ENCODE results near the gene HAAO.

Gene HAAO

DNA sequence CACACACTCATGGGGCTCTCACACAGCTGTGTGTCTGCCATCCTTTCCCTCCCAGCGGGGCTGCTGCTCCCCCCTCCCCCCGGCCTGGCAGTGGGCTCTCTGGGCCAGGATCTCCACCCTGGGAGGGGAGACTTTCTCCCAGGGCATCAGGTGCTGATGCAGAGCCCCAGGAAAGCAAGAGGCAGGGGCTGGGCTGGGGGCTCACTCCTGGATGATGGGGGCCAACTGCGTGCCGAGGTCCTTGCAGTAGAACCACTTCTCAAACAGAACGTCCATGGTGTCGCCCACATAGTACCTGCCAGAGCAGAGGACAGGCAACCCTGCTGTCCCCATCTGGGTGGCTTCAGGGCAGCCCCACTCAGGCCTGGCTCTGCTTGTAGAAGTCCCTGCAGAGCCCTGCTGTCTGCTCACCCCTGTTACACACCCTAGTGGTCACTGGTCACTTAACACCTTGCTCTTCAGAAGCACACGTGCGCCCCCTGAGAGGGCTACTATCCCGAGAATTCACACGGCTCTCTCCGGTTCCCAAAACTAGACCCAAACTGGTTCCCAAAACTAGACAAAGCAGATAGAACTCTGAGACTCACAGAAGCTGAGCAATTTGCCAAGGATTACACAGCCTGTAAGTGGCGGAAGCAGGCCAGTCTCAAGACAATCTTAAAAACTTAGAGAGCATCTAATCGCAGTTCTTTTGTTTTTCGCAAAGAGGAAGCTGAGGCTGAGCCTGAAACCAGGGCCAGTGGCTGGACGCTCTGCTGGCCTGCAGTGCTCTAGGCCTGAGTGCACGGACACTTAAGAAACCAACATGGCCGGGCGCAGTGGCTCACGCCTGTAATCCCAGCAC lies 21.9 kb downstream of the HAAO start:
- no peak overlapping the region for H3K27ac Mint-ChIP-seq
- peaks cover 8% of the 10 kb centered on the region for H3K4me1 Mint-ChIP-seq (ENCODE audit: low read depth)
- H3K36me3 Mint-ChIP-seq: no peaks in the 10 kb centered on the region
- H3K27me3 Mint-ChIP-seq: no peaks in the 10 kb centered on the region
- H3K9me3 Mint-ChIP-seq (ENCODE audit: low read depth): no peaks in the 10 kb centered on the region
- no peak overlapping the region for H3K4me3 Mint-ChIP-seq

DNA sequence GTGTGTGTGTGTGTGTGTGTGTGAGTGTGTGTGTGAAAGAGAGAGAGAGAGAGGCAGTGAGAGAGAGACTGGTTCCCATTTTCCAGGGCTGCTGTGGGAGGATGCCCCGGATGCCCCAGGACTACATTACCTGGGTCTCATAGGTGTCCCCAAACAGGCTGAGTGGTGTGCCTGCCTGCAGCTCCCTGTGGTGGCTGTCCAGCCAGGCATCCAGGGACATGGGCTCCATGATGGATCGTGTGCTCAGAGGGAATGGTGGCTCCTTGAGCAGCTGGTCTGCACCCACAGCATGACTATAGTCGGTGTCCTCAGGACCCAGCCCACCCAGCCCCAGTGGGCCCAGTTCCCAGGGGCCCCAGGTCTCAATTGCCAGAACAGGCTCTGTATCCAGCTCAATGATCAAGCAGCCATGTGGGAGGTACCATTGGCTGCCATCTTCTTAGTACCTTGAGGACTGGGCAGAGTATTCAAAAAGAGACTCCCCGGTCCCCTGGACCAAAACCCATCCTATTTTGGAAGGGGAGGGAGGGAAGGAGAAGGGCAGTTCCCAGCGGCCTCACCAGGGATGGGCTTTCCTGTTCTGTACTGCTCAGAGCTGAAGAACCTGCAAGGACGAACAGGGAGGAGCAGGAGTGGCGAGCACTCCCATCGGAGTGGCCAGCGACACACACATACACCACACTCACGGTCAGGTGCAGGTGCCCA lies 22.6 kb downstream of the HAAO start:
- no peak overlapping the region for H3K4me3 Mint-ChIP-seq
- no peaks in the 10 kb centered on the region for H3K9me3 Mint-ChIP-seq (ENCODE audit: low read depth)
- peaks cover 2% of the 10 kb centered on the region for H3K4me1 Mint-ChIP-seq (ENCODE audit: low read depth)
- no peaks in the 10 kb centered on the region for H3K36me3 Mint-ChIP-seq
- H3K27ac Mint-ChIP-seq: no peak overlapping the region
- no peaks in the 10 kb centered on the region for H3K27me3 Mint-ChIP-seq

DNA sequence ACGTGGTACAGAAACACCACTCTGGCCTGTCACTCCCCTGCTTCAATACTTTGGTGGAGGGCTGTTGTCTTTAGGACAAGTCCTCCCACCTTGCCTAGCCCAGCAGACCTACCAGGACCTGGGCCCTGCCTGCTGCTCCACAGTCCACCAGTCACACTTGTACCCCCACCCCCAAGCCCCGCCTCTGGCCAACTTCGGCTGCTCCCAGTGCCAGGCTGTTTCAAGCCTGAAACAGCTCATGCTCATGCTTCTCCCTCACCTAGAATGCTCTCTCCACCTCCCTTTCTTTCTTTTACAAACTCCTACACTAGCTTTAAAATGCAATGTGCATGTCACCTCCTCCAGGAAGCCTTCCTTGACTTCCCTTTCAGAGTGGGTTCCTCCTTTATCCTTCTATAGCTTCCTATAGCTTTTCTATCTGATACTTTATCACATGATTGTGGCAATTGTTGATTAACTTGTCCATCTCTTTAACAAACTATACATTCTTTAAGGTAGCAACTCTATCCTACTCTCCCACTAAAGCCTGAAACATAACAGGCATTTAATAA lies 23.6 kb downstream of the HAAO start:
- Mint-ChIP-seq H3K36me3 (no peaks in the 10 kb centered on the region), H3K4me3 (no peak overlapping the region), H3K27ac (no peak overlapping the region), H3K9me3 (ENCODE audit: low read depth) (no peaks in the 10 kb centered on the region), H3K27me3 (no peaks in the 10 kb centered on the region), H3K4me1 (ENCODE audit: low read depth) (no peaks in the 10 kb centered on the region)

DNA sequence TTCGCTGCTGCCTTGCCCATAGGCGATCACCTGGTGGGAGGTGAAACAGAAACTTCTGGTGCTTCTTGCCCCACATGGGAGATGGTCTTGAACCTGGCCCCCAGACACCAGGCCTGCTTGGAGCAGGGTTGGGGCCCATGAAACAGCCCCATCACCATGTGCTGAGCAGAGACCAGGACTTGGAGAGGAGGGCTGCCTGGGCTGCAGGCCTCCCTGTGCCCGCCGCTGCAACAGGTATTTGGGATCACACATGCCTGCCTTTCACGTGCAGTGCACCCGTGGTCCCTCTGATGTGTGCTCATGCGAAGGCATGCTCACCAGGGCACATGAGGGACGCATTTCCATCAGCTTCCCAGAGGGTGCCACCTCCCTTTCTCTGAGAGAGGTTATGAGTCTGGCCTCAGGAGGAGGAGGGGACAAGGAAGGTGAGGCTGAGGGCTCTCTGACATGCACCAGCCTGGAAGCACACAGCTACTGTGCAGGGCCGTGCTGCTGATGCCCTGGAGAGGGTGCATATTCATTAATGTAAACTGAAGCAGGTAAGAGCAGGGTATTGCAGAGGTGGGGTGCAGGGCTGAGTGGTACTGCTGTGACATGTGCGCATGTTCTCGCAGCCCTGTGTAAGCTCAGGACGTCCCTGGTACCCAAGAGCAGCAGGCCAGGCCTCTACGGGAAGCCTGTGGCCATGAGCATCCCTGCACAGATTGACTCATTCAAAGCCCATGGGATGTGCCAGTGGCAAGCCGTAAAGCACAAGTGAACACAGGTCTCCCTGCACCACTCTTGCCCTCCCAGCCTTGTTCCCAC lies 24.3 kb downstream of the HAAO start:
- no peaks in the 10 kb centered on the region for H3K36me3 Mint-ChIP-seq
- no peak overlapping the region for H3K4me3 Mint-ChIP-seq
- no peaks in the 10 kb centered on the region for H3K9me3 Mint-ChIP-seq (ENCODE audit: low read depth)
- no peaks in the 10 kb centered on the region for H3K27me3 Mint-ChIP-seq
- no peak overlapping the region for H3K27ac Mint-ChIP-seq
- no peaks in the 10 kb centered on the region for H3K4me1 Mint-ChIP-seq (ENCODE audit: low read depth)

DNA sequence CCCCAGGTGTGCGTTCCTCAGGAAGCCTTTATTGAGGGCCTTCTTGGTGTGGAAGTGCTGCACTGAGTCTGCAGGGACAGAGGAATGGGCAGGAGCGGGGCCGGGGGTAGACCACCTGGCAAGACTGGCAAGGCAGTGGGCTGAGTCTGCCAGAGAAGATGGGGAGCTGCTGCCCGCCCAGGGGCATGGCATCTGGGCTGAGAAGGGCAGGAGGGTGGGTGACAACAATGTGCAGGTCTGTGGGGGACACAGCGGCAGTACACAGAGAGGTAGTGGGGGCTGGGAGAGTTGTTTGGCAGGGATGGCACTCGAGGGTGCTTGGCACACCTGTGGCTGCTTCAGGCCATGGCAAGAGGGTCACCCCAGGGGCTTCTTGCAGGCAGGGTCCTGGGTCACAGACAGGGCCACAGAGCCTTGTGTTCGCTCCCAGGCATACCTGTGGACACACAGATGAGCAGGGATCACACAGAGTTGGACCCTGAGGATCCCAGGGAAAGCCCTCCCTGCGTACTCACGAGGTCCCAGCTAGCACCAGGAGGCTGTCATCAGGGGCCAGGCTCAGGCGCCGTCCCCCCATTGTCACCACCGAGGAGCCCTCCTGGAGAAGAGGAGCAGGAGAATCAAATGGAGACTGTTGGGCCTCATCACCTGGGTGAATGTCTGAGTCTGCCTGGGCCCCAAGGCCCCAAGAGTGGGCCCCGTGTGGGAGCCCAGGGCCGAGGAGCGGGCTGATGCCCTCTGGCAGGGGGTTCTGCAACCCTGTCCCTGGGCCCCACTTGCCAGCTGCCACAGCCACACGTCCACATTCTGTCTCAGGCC lies 25.1 kb downstream of the HAAO start:
- Mint-ChIP-seq H3K4me3 (no peak overlapping the region), H3K27ac (no peak overlapping the region), H3K27me3 (no peaks in the 10 kb centered on the region), H3K4me1 (ENCODE audit: low read depth) (no peaks in the 10 kb centered on the region), H3K9me3 (ENCODE audit: low read depth) (no peaks in the 10 kb centered on the region), H3K36me3 (no peaks in the 10 kb centered on the region)

DNA sequence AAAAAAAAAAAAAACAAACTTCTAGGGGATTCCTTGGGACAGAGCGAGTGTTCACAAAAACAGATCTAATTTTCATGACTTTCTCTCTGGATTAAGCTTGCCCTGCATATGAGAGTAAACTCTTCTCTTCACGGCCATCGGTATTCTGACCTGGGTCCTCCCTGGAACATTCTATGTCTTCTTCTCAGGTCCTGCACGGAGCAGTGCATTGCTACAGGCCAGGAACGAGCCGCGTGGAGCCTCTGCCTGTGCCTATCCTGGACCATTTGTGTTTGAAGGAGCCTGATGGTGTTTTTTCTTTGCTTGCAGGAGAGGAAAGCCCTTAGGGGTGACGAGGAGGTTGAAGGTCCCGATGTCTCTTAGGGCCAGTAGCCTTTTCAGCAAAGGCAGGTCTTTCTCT lies 26.7 kb downstream of the HAAO start:
- Mint-ChIP-seq H3K27ac (no peak overlapping the region), H3K4me3 (no peak overlapping the region)

DNA sequence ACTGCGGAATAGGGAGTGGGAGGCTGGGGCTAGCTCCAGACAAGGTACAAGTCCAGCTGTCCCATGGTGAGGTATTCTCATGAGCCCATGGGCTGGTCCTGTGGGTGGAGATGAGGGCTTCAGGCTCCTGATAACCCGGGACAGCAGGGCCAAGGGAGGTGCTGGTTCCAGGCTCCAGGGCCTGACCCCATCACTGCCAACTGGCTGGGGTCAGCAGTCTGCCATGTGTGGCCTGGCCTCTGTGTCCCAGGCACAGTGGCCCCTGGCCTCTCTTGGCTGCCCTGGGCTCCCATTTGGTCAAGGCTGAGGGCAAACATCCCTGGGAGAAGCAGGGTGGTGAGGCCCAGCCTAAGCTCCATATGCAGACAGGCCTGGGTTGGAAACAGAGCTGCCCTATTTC lies 27.5 kb downstream of the HAAO start:
- Mint-ChIP-seq H3K27ac (no peak overlapping the region), H3K4me3 (no peak overlapping the region), H3K27me3 (no peaks in the 10 kb centered on the region), H3K9me3 (ENCODE audit: low read depth) (no peaks in the 10 kb centered on the region), H3K4me1 (ENCODE audit: low read depth) (no peaks in the 10 kb centered on the region), H3K36me3 (no peaks in the 10 kb centered on the region)

More for the DNA sequence above, 26.7 kb downstream of the HAAO start:
- Mint-ChIP-seq H3K9me3 (ENCODE audit: low read depth) (no peaks in the 10 kb centered on the region), H3K27me3 (no peaks in the 10 kb centered on the region), H3K4me1 (ENCODE audit: low read depth) (no peaks in the 10 kb centered on the region), H3K36me3 (no peaks in the 10 kb centered on the region)

DNA sequence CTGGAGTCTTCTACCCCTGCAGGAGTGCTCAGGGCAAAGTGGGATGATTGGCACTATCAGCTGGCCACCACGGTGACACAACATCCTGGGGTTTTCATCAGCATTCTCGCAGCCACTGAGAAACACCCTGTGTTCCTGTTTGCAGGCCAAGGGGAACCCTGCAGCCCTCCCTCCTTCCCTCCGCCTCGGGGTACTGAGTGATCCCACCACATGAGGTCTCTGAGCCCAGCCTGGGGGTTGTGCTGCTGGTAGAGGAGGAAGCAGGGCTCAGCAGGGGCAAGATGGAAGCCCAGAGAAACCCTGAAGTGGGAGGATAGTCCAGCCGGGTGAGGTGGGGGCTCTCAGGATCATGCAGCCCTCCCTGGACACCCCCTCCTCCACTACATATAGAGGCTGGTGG lies 28.3 kb downstream of the HAAO start, which contains the start of gene OXER1:
Gene OXER1, minus strand, starts transcription at position 40 of the 400 bp plus-strand sequence. CDS start 73 bp downstream, outside the sequence.
- H3K27me3 Mint-ChIP-seq: no peaks in the 10 kb centered on the region
- no peaks in the 10 kb centered on the region for H3K4me1 Mint-ChIP-seq (ENCODE audit: low read depth)
- no peak within 1 kb of the TSS for H3K4me3 Mint-ChIP-seq
- no peak within 1 kb of the TSS for H3K27ac Mint-ChIP-seq
- H3K9me3 Mint-ChIP-seq (ENCODE audit: low read depth): no peaks in the 10 kb centered on the region
- H3K36me3 Mint-ChIP-seq: no peaks in the 10 kb centered on the region

DNA sequence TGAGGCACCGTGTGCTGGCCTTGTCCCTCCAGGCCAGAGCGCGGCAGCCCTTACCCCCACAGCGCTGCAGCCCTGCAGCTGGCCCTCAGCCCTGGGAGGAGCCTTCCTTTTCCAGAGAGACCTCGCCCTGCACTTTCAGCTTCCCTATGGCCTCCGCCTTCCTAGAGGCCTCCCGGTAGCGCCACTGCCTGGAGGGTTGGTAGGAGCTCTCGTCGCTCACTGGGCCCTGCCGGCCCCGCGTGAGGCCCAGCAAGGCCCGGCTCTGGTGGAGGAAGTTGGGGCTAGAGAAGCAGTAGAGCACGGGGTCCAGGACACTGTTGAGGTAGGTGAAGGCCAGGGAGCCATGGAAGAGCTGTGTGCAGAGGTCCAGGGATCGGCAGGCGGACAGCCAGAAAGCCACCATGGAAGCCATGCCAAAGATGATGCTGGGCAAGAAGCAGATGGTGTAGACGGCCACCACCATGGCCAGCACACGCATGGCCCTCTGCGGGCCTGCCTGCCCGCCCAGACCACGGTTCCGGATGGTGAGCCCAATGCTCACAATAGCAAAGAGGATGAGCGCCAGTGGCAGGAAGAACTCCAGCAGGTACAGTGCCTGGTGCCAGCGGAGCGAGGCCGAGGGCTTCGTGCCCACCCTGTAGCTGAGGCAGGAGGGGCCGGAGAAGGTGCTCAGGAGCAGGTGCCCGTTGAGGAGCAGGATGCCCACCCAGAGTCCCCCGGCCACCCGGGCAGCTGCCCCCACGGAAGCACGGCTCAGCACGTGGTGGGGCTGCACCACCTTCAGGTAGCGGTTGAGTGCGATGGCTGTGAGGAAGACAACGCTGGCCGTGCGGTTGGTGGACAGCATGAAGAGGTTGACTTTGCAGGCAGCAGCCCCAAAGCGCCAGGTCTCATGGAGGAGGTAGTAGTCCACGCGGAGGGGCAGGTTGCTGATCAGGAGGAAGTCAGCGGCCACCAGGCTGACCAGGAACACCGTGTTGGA lies 29.3 kb downstream of the HAAO start:
- H3K4me3 Mint-ChIP-seq: no peak overlapping the region
- no peaks in the 10 kb centered on the region for H3K4me1 Mint-ChIP-seq (ENCODE audit: low read depth)
- H3K36me3 Mint-ChIP-seq: peaks cover 4% of the 10 kb centered on the region
- H3K27ac Mint-ChIP-seq: no peak overlapping the region
- no peaks in the 10 kb centered on the region for H3K27me3 Mint-ChIP-seq
- no peaks in the 10 kb centered on the region for H3K9me3 Mint-ChIP-seq (ENCODE audit: low read depth)

DNA sequence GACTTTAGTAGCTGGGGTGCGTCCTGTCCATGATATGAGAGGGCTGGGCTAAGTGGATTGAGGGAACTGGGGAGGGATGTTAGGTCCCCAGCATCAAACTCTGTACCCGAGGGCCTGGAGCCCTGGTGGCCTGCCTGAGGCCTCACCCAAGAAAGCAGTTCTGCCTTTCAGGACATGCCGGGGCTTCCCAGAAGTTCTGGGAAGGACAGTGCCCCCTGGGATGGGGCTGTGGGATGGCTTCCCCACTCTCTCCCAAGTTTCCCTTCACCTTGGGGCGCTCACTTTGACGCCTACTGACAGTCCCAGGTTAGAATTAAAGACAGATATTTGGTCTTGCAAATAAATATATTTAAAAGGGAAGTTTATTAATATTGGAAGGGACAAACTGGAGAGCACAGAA lies 30.2 kb downstream of the HAAO start:
- Mint-ChIP-seq H3K9me3 (ENCODE audit: low read depth) (no peaks in the 10 kb centered on the region), H3K27ac (no peak overlapping the region), H3K4me3 (no peak overlapping the region), H3K36me3 (peaks cover 4% of the 10 kb centered on the region), H3K27me3 (no peaks in the 10 kb centered on the region), H3K4me1 (ENCODE audit: low read depth) (no peaks in the 10 kb centered on the region)

DNA sequence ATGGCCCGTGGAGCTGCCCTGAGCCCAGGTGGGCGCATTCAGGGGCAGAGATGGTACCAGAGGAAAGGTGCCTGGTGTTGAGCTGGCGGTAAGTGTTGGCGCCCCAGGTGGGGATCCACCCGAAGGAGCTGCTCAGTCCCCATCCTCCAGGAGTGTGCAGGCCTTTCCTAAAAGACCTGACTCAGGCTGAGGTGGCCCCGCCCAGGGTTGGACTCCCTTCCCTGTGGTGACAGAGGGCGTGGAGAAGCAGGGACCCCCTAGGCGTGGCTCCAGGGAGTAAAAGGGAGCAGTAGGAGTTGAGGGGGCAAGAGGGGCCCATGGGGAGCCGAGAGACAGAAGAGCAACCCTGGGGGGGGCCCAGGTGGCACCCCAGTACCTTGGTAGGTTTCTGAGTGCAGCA lies 30.8 kb downstream of the HAAO start:
- Mint-ChIP-seq H3K27me3 (no peaks in the 10 kb centered on the region), H3K36me3 (peaks cover 4% of the 10 kb centered on the region), H3K27ac (no peak overlapping the region)

DNA sequence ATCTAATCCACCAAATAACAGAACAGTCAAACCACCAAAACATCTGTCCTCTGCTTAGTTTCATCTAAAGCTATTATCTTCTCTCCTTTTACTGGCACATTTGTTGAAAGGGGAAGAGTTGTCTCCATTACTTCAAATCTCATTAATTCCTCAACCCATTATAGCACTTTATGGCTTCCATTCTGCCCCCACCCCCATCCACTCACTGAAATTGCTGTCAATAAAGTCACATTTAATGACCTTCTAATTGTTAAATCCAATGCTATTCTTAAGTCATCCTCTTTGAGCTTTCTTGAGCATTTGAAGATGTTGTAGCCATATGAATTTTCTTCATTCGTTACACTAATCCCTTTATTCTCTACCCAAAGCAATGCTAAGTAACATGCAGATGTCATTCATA lies 33.6 kb downstream of the HAAO start:
- Mint-ChIP-seq H3K4me1 (ENCODE audit: low read depth) (no peaks in the 10 kb centered on the region), H3K9me3 (ENCODE audit: low read depth) (no peaks in the 10 kb centered on the region), H3K27ac (no peak overlapping the region), H3K36me3 (peaks cover 4% of the 10 kb centered on the region), H3K27me3 (no peaks in the 10 kb centered on the region), H3K4me3 (no peak overlapping the region)

More for the DNA sequence above, 30.8 kb downstream of the HAAO start:
- Mint-ChIP-seq H3K9me3 (ENCODE audit: low read depth) (no peaks in the 10 kb centered on the region), H3K4me1 (ENCODE audit: low read depth) (no peaks in the 10 kb centered on the region), H3K4me3 (no peak overlapping the region)

DNA sequence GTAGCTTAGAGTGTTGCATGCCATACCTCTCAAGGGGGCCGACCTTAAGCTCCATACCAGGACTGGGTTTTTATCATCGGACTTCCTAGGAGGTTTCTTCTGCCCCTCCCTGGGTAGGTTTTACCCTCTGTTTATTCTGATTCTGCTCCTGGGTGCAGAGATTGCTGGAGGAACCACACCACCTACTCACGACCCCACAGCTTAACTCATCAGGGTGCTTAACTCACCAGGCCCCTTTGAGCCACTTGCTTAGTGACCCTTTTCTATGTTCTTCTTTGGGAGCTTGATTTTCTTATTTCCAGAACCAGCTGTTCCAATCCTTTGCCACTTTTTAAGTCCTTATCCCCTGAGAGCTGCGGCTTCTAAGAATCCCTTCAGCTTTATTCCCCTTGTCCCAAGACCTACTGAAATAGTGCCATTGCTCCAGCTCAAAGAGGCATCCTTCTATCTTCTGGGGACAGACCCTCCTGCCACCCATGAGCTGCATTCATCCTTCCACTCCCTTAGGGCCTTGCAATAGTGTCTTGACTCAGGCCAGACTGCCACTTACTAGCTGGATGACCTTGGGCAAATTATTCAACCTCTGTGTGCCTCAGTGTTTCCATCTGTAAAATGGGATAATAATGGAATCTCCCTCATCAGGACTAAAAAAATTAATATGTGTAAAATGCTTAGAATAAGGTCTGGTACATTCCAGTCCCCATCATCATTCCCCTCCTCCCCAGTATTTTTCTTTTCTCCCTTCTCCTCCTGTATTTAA lies 34.2 kb downstream of the HAAO start:
- Mint-ChIP-seq H3K4me1 (ENCODE audit: low read depth) (no peaks in the 10 kb centered on the region), H3K36me3 (peaks cover 4% of the 10 kb centered on the region), H3K27ac (no peak overlapping the region), H3K4me3 (no peak overlapping the region), H3K27me3 (no peaks in the 10 kb centered on the region), H3K9me3 (ENCODE audit: low read depth) (no peaks in the 10 kb centered on the region)

Data from activated naive CD8-positive, alpha-beta T cell (primary cell).